Parathyroid adenoma (tissue), 2 donors: Measurements from ENCODE around the gene LIMS1.

Experiments
- H2AFZ ChIP-seq: fragments of 300-600 bp; sonication (generic); one replicate; pipeline ENCODE4 v1.7.0; 2017; ENCODE audit warnings: antibody characterized with exemption, mild to moderate bottlenecking
- H3K27ac ChIP-seq: fragments of 300-600 bp; sonication (generic); one replicate; pipeline ENCODE4 v1.7.0; 2017
- H3K27me3 ChIP-seq: fragments of 300-600 bp; sonication (generic); one replicate; pipeline ENCODE4 v1.7.0; 2017; ENCODE audit warnings: low read length; ENCODE audit not compliant: control insufficient read depth, insufficient read depth
- H3K36me3 ChIP-seq: fragments of 300-600 bp; sonication (generic); one replicate; pipeline ENCODE4 v1.7.0; 2017; ENCODE audit warnings: low read length; ENCODE audit not compliant: control insufficient read depth, insufficient read depth
- H3K4me1 ChIP-seq: fragments of 300-600 bp; sonication (generic); one replicate; pipeline ENCODE4 v1.7.0; 2017; ENCODE audit warnings: control low read depth
- H3K4me2 ChIP-seq: fragments of 300-600 bp; sonication (generic); one replicate; pipeline ENCODE4 v1.7.0; 2017; ENCODE audit warnings: low read length
- H3K4me3 ChIP-seq: fragments of 300-600 bp; sonication (generic); one replicate; pipeline ENCODE4 v1.7.0; 2017; ENCODE audit warnings: low read depth, low read length
- H3K79me2 ChIP-seq: fragments of 300-600 bp; sonication (generic); one replicate; pipeline ENCODE4 v1.7.0; 2017; ENCODE audit warnings: control low read depth
- H3K9ac ChIP-seq: fragments of 300-600 bp; sonication (generic); one replicate; pipeline ENCODE4 v1.7.0; 2017; ENCODE audit warnings: mild to moderate bottlenecking
- H3K9me3 ChIP-seq: fragments of 300-600 bp; sonication (generic); one replicate; pipeline ENCODE4 v1.7.0; 2017; ENCODE audit warnings: low read length; ENCODE audit not compliant: control insufficient read depth
- CTCF ChIP-seq: fragments of 300-600 bp; sonication (generic); IDR thresholded peaks from one replicate; pipeline ENCODE4 v1.7.0; 2017; ENCODE audit warnings: antibody characterized with exemption, mild to moderate bottlenecking
- donor health status: primary hyperparathyroidism.

LIMS1 gene

GRCh38 chr2:108564510-108564909, 30.2 kb downstream of the LIMS1 start:
- H3K27ac ChIP-seq, result no peak overlapping the region
- H3K9me3 ChIP-seq, result no peaks in the 10 kb centered on the region
- H3K4me2 ChIP-seq, result no peak overlapping the region
- no peaks in the 10 kb centered on the region for H3K36me3 ChIP-seq
- H3K27me3 ChIP-seq, result no peaks in the 10 kb centered on the region
- H2AFZ ChIP-seq, result no peak overlapping the region
- no peak overlapping the region for H3K9ac ChIP-seq
- peaks cover 22% of the 10 kb centered on the region for H3K79me2 ChIP-seq
- H3K4me1 ChIP-seq, result no peaks in the 10 kb centered on the region
- no peak overlapping the region for H3K4me3 ChIP-seq
- TF ChIP-seq CTCF, result no peak

- H3K27ac ChIP-seq, result no peak overlapping the region
- peaks cover 24% of the 10 kb centered on the region for H3K79me2 ChIP-seq
- TF ChIP-seq CTCF, result no peak
- H3K36me3 ChIP-seq, result no peaks in the 10 kb centered on the region
- H3K9me3 ChIP-seq, result no peaks in the 10 kb centered on the region
- no peak overlapping the region for H2AFZ ChIP-seq
- H3K4me2 ChIP-seq, result no peak overlapping the region
- no peak overlapping the region for H3K9ac ChIP-seq
- no peaks in the 10 kb centered on the region for H3K27me3 ChIP-seq
- H3K4me1 ChIP-seq, result no peaks in the 10 kb centered on the region
- H3K4me3 ChIP-seq, result no peak overlapping the region
These were observed 31.6 kb downstream of the LIMS1 start for GRCh38 chr2:108565778-108566375.

- no peak overlapping the region for H3K27ac ChIP-seq
- no peak overlapping the region for H3K4me2 ChIP-seq
- no peak overlapping the region for H2AFZ ChIP-seq
- no peaks in the 10 kb centered on the region for H3K9me3 ChIP-seq
- TF ChIP-seq CTCF, result no peak
- H3K27me3 ChIP-seq, result no peaks in the 10 kb centered on the region
- H3K79me2 ChIP-seq, result peaks cover 13% of the 10 kb centered on the region
- peaks cover 4% of the 10 kb centered on the region for H3K4me1 ChIP-seq
- H3K36me3 ChIP-seq, result no peaks in the 10 kb centered on the region
- no peak overlapping the region for H3K9ac ChIP-seq
- H3K4me3 ChIP-seq, result no peak overlapping the region
These were observed 36.1 kb downstream of the LIMS1 start for GRCh38 chr2:108570416-108570815.

- no peak overlapping the region for H3K4me2 ChIP-seq
- no peaks in the 10 kb centered on the region for H3K36me3 ChIP-seq
- H3K79me2 ChIP-seq, result peaks cover 13% of the 10 kb centered on the region
- H2AFZ ChIP-seq, result no peak overlapping the region
- H3K4me3 ChIP-seq, result no peak overlapping the region
- H3K4me1 ChIP-seq, result peaks cover 4% of the 10 kb centered on the region
- H3K27me3 ChIP-seq, result no peaks in the 10 kb centered on the region
- no peak overlapping the region for H3K27ac ChIP-seq
- H3K9me3 ChIP-seq, result no peaks in the 10 kb centered on the region
- H3K9ac ChIP-seq, result no peak overlapping the region
- TF ChIP-seq CTCF, result no peak
These were observed 37.0 kb downstream of the LIMS1 start for GRCh38 chr2:108571286-108571685.

GRCh38 chr2:108573061-108573460, 38.8 kb downstream of the LIMS1 start:
- no peaks in the 10 kb centered on the region for H3K36me3 ChIP-seq
- no peak overlapping the region for H3K4me2 ChIP-seq
- H3K27me3 ChIP-seq, result no peaks in the 10 kb centered on the region
- H3K4me3 ChIP-seq, result no peak overlapping the region
- no peak overlapping the region for H3K27ac ChIP-seq
- peaks cover 17% of the 10 kb centered on the region for H3K79me2 ChIP-seq
- H3K4me1 ChIP-seq, result peaks cover 4% of the 10 kb centered on the region
- no peaks in the 10 kb centered on the region for H3K9me3 ChIP-seq
- no peak overlapping the region for H3K9ac ChIP-seq
- no peak for TF ChIP-seq CTCF
- H2AFZ ChIP-seq, result no peak overlapping the region
